Endothelial cell of umbilical vein (primary cell): ENCODE data around the gene EIF4B.
A peak's percentile ranks its signal among the peaks of the same experiment; 100 is the strongest.

Source experiments
- EZH2 ChIP-seq: IDR thresholded peaks from 2 replicates; pipeline ENCODE4 v1.6.1; 2012; ENCODE audit warnings: borderline replicate concordance, low read depth, mild to moderate bottlenecking, moderate library complexity, low read length, inconsistent platforms; ENCODE audit not compliant: severe bottlenecking
- POLR2A ChIP-seq: IDR thresholded peaks from 2 replicates; pipeline ENCODE4 v1.6.1; 2012; ENCODE audit warnings: low read depth, mild to moderate bottlenecking, control low read depth, low read length
- POLR2AphosphoS5 ChIP-seq: IDR thresholded peaks from 2 replicates; pipeline ENCODE4 v1.6.1; 2012; ENCODE audit warnings: low read depth, mild to moderate bottlenecking, control low read depth, low read length, moderate library complexity; ENCODE audit not compliant: insufficient read depth
- TF ChIP-seq, protein P1 (sequence below), 2 donors: IDR thresholded peaks; 1 replicate in 1 of 2; 2 replicates in 1 of 2; pipeline ENCODE4 v1.5.1; 2011; ENCODE audit warnings: low read length in 2 of 2, mild to moderate bottlenecking in 2 of 2, moderate library complexity in 2 of 2, control low read depth in 1 of 2, inconsistent platforms in 1 of 2, low read depth in 1 of 2; ENCODE audit not compliant: insufficient read depth in 1 of 2; ENCODE audit errors: extremely low read depth in 1 of 2
- TF ChIP-seq, protein P2 (sequence below): IDR thresholded peaks from 2 replicates; pipeline ENCODE4 v1.6.1; 2011; ENCODE audit not compliant: insufficient read depth, insufficient read length

DNA sequence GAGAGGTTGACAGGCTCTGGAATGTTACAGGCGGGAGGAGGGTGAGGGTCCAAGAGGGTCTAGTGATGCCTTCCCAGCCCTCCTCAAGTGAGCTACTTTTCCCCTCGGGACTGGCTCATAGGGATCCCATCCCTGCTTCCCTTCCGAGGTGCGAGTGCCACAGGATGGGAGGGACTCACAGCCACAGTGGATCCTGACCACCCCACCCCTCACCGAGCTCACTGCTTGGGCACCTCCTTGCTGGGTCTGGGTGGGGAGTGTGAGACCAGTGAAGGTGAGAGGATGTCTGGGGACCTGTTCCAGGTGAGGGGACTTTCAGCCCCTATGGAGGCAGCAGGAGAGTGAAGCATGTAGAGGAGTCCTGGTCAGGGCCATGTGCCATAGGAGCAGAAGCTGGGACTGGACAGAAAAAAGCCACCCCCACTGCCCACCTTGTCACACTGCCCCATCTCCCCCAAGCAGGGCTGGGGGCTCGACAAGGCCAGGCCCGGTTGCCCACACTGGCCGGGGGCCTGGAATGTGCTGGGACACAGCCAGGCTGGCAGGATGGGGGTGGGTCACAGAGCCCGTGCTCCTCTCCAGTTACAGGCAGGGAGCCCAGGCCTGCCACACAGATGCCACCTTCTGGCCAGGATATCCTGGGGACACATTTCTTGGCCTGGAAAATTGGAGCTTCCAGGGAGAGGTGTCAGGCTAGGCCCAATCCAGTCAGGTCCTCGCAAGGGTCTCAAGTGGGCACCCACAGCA lies 42.0 kb downstream of the EIF4B start:
- TF ChIP-seq, protein P1, sequence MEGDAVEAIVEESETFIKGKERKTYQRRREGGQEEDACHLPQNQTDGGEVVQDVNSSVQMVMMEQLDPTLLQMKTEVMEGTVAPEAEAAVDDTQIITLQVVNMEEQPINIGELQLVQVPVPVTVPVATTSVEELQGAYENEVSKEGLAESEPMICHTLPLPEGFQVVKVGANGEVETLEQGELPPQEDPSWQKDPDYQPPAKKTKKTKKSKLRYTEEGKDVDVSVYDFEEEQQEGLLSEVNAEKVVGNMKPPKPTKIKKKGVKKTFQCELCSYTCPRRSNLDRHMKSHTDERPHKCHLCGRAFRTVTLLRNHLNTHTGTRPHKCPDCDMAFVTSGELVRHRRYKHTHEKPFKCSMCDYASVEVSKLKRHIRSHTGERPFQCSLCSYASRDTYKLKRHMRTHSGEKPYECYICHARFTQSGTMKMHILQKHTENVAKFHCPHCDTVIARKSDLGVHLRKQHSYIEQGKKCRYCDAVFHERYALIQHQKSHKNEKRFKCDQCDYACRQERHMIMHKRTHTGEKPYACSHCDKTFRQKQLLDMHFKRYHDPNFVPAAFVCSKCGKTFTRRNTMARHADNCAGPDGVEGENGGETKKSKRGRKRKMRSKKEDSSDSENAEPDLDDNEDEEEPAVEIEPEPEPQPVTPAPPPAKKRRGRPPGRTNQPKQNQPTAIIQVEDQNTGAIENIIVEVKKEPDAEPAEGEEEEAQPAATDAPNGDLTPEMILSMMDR (IDR thresholded peaks at IDR 0.05; ENCODE audit: extremely low read depth in 1 of 2, insufficient read depth in 1 of 2, low read depth in 1 of 2, low read length in 2 of 2) = peak in 1 of 2 donors; percentile 3
- TF ChIP-seq POLR2AphosphoS5 (peak; percentile 27), EZH2 (no peak), POLR2A (no peak)
- TF ChIP-seq, protein P2, sequence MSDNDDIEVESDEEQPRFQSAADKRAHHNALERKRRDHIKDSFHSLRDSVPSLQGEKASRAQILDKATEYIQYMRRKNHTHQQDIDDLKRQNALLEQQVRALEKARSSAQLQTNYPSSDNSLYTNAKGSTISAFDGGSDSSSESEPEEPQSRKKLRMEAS = no peak
